OCI-LY1 (cell line): ENCODE results near the gene NIPAL1.

Experiments used
- H2AFZ ChIP-seq: fragments of 200-600 bp; sonication (generic), shearing (Covaris generic); 2 replicates; pipeline ENCODE4 v1.6.0; 2014; ENCODE audit warnings: antibody characterized with exemption, mild to moderate bottlenecking, low read length
- H3F3A ChIP-seq: fragments of 200-600 bp; sonication (generic), shearing (Covaris generic); 2 replicates; pipeline ENCODE4 v1.6.0; 2014; ENCODE audit warnings: mild to moderate bottlenecking, antibody characterized with exemption, low read length, moderate library complexity; ENCODE audit not compliant: insufficient read depth
- H3K27ac ChIP-seq: fragments of 200-600 bp; sonication (generic); 2 replicates; pipeline ENCODE4 v1.5.1; 2014; ENCODE audit warnings: low read length, mixed run types, mild to moderate bottlenecking, low read depth; ENCODE audit not compliant: poor library complexity, severe bottlenecking
- H3K27me3 ChIP-seq: fragments of 200-600 bp; sonication (generic); 2 replicates; pipeline ENCODE4 v1.6.0; 2014; ENCODE audit warnings: antibody characterized with exemption, mild to moderate bottlenecking, low read length, moderate library complexity; ENCODE audit not compliant: insufficient read depth
- H3K36me3 ChIP-seq: fragments of 200-600 bp; sonication (generic); 2 replicates; pipeline ENCODE4 v1.6.1; 2014; ENCODE audit warnings: mild to moderate bottlenecking, antibody characterized with exemption, low read length, moderate library complexity, mixed read lengths; ENCODE audit not compliant: insufficient read depth
- H3K4me1 ChIP-seq: fragments of 200-600 bp; sonication (generic); 2 replicates; pipeline ENCODE4 v1.5.1; 2014; ENCODE audit warnings: mild to moderate bottlenecking, low read length, moderate library complexity; ENCODE audit not compliant: insufficient read depth, severe bottlenecking
- H3K4me2 ChIP-seq: fragments of 200-600 bp; sonication (generic), shearing (Covaris generic); 2 replicates; pipeline ENCODE4 v1.6.1; 2014; ENCODE audit warnings: low read length
- H3K4me3 ChIP-seq: fragments of 200-600 bp; sonication (generic); 2 replicates; pipeline ENCODE4 v1.5.1; 2014; ENCODE audit warnings: low read length, low read depth, mild to moderate bottlenecking, mixed read lengths; ENCODE audit not compliant: poor library complexity, severe bottlenecking
- H3K79me2 ChIP-seq: fragments of 200-600 bp; shearing (Covaris generic); 2 replicates; pipeline ENCODE4 v1.6.1; 2016; ENCODE audit warnings: mixed run types, low read length, mixed read lengths; ENCODE audit not compliant: insufficient read depth
- H3K9ac ChIP-seq: fragments of 200-600 bp; sonication (generic), shearing (Covaris generic); 2 replicates; pipeline ENCODE4 v1.6.1; 2014; ENCODE audit warnings: mild to moderate bottlenecking, low read length, mixed read lengths
- H3K9me2 ChIP-seq: fragments of 200-600 bp; sonication (generic), shearing (Covaris generic); 2 replicates; pipeline ENCODE4 v1.6.1; 2014; ENCODE audit warnings: low read depth, mild to moderate bottlenecking, low read length, mixed read lengths
- H3K9me3 ChIP-seq: fragments of 200-600 bp; shearing (Covaris generic); 2 replicates; pipeline ENCODE4 v1.6.1; 2014; ENCODE audit warnings: low read length, mixed read lengths
- H4K20me1 ChIP-seq: fragments of 200-600 bp; sonication (generic), shearing (Covaris generic); 2 replicates; pipeline ENCODE4 v1.6.0; 2016; ENCODE audit warnings: mild to moderate bottlenecking, low read length; ENCODE audit not compliant: insufficient read depth
- EZH2 ChIP-seq: fragments of 200-600 bp; sonication (generic), shearing (Covaris generic); IDR thresholded peaks from 2 replicates; pipeline ENCODE4 v1.8.0; 2017; ENCODE audit warnings: borderline replicate concordance, mixed run types, mild to moderate bottlenecking, antibody characterized with exemption, low read length, moderate library complexity, mixed read lengths
- TF ChIP-seq, protein P1 (sequence below): fragments of 200-600 bp; sonication (generic), shearing (Covaris generic); IDR thresholded peaks from 2 replicates; pipeline ENCODE4 v1.5.1; 2017; ENCODE audit warnings: mild to moderate bottlenecking, antibody characterized with exemption, low read length, moderate library complexity, mixed read lengths

Gene NIPAL1

GRCh38 chr4:48027653-48028052 is 11.1 kb downstream of the NIPAL1 start:
- Histone ChIP-seq H2AFZ (no peak overlapping the region), H3K79me2 (no peaks in the 10 kb centered on the region), H3F3A (no peaks in the 10 kb centered on the region), H3K9me2 (no peaks in the 10 kb centered on the region), H3K9me3 (no peaks in the 10 kb centered on the region), H4K20me1 (no peaks in the 10 kb centered on the region), H3K4me1 (no peaks in the 10 kb centered on the region), H3K27ac (no peak overlapping the region), H3K4me3 (no peak overlapping the region), H3K4me2 (no peak overlapping the region), H3K36me3 (no peaks in the 10 kb centered on the region), H3K9ac (no peak overlapping the region), H3K27me3 (no peaks in the 10 kb centered on the region)
- TF ChIP-seq EZH2, result no peak
- TF ChIP-seq, protein P1, sequence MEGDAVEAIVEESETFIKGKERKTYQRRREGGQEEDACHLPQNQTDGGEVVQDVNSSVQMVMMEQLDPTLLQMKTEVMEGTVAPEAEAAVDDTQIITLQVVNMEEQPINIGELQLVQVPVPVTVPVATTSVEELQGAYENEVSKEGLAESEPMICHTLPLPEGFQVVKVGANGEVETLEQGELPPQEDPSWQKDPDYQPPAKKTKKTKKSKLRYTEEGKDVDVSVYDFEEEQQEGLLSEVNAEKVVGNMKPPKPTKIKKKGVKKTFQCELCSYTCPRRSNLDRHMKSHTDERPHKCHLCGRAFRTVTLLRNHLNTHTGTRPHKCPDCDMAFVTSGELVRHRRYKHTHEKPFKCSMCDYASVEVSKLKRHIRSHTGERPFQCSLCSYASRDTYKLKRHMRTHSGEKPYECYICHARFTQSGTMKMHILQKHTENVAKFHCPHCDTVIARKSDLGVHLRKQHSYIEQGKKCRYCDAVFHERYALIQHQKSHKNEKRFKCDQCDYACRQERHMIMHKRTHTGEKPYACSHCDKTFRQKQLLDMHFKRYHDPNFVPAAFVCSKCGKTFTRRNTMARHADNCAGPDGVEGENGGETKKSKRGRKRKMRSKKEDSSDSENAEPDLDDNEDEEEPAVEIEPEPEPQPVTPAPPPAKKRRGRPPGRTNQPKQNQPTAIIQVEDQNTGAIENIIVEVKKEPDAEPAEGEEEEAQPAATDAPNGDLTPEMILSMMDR, result no peak

DNA sequence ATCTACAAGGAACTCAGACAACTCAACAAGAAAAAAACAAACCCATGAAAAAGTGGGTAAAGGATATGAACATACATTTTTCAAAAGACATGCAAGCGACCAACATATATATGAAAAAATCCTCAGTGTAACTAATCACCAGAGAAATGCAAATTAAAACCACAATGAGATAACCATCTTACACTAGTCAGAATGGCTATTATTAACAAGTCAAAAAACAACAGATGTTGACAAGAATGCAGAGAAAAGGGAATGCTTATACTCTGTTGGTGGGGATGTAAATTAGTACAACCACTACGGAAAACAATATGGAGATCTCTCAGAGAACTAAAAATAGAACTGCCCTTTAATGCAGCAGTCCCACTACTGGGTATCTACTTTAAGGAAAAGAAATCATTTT is 12.1 kb downstream of the NIPAL1 start:
- H3K4me3 ChIP-seq, result no peak overlapping the region
- H3F3A ChIP-seq, result no peaks in the 10 kb centered on the region
- H3K9me3 ChIP-seq, result no peaks in the 10 kb centered on the region
- H3K79me2 ChIP-seq, result no peaks in the 10 kb centered on the region
- H3K27me3 ChIP-seq, result no peaks in the 10 kb centered on the region
- no peaks in the 10 kb centered on the region for H3K4me1 ChIP-seq
- H3K27ac ChIP-seq, result no peak overlapping the region
- H4K20me1 ChIP-seq, result no peaks in the 10 kb centered on the region
- H2AFZ ChIP-seq, result no peak overlapping the region
- H3K9me2 ChIP-seq, result no peaks in the 10 kb centered on the region
- no peak overlapping the region for H3K9ac ChIP-seq
- no peaks in the 10 kb centered on the region for H3K36me3 ChIP-seq
- no peak for TF ChIP-seq EZH2
- TF ChIP-seq, protein P1, result no peak
- no peak overlapping the region for H3K4me2 ChIP-seq

DNA sequence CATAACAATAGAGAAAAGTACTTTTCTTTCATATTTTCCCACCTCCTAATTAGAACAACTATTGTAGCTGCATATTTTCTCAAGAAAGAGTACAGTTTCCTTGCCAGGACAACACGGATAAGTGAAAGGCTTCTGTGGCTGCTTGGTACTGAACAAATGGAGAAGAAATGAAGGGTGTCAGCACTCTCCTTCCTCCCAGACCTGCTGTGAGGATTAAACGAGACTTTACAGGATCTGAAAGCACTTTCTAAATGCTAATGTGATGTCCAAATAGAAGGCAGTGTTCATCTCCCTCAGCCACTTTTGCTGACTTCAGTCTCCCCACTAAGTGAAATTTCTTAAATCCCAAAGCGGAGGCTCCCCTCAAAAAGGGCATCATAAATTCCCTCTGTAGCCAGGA is 13.9 kb downstream of the NIPAL1 start:
- no peak overlapping the region for H3K27ac ChIP-seq

More for the DNA sequence above, 13.9 kb downstream of the NIPAL1 start:
- no peaks in the 10 kb centered on the region for H3K79me2 ChIP-seq
- 0 out of 2 replicates have a peak, but pooled peaks cover 3% of the 10 kb centered on the region for H3F3A ChIP-seq
- H3K4me3 ChIP-seq, result no peak overlapping the region
- no peaks in the 10 kb centered on the region for H3K36me3 ChIP-seq
- H3K4me1 ChIP-seq, result no peaks in the 10 kb centered on the region
- H3K4me2 ChIP-seq, result no peak overlapping the region
- TF ChIP-seq, protein P1, result no peak
- no peak for TF ChIP-seq EZH2
- no peaks in the 10 kb centered on the region for H3K27me3 ChIP-seq
- H4K20me1 ChIP-seq, result no peaks in the 10 kb centered on the region
- H2AFZ ChIP-seq, result no peak overlapping the region
- H3K9me2 ChIP-seq, result no peaks in the 10 kb centered on the region
- no peak overlapping the region for H3K9ac ChIP-seq
- no peaks in the 10 kb centered on the region for H3K9me3 ChIP-seq
